ENCODE data around the gene SLC48A1. TPM values are rescaled to one million over a fixed set of nuclear protein-coding genes. Genes with fewer than 3 reads are reported as not detected.

SLC48A1 gene
- total and polyA plus RNA-seq, 7 donors: 12.7 to 28.7 (median 23.5) TPM

GRCh38 chr12:47744778-47745436 lies 28.1 kb upstream of the SLC48A1 start:
- no peak for ATAC-seq
- Histone ChIP-seq H3K27me3 (ENCODE audit: insufficient read depth in 3 of 3, low read length in 2 of 3) (no peaks in the 10 kb centered on the region), H3K4me3 (no peak overlapping the region), H3K36me3 (ENCODE audit: insufficient read depth in 1 of 2, low read depth in 1 of 2) (no peaks in the 10 kb centered on the region), H3K4me1 (no peaks in the 10 kb centered on the region), H3K9me3 (no peaks in the 10 kb centered on the region), H3K27ac (no peak overlapping the region)
- no peak for TF ChIP-seq CTCF (IDR thresholded peaks at IDR 0.05)
- 81 to 84% (median 82%) methylated on average over 8 of the region's 8 CpGs for WGBS, 3 donors
- DNase-seq: no peak
- intact Hi-C loops (cut with DNase I): no loop called here

GRCh38 chr12:47745485-47746041 lies 27.5 kb upstream of the SLC48A1 start:
- WGBS, 3 donors: 76 to 81% (median 77%) methylated on average over 16 of the region's 16 CpGs
- DNase-seq (no peak), ATAC-seq (no peak)
- no peaks in the 10 kb centered on the region for H3K27me3 ChIP-seq (ENCODE audit: insufficient read depth in 3 of 3, low read length in 2 of 3)
- H3K27ac ChIP-seq: no peak overlapping the region
- H3K4me3 ChIP-seq: no peak overlapping the region
- no peak for TF ChIP-seq CTCF (IDR thresholded peaks at IDR 0.05)
- no peaks in the 10 kb centered on the region for H3K36me3 ChIP-seq (ENCODE audit: insufficient read depth in 1 of 2, low read depth in 1 of 2)
- no peaks in the 10 kb centered on the region for H3K9me3 ChIP-seq
- no peaks in the 10 kb centered on the region for H3K4me1 ChIP-seq
- intact Hi-C loops (cut with DNase I): no loop called here

GRCh38 chr12:47746073-47746472 lies 27.0 kb upstream of the SLC48A1 start:
- TF ChIP-seq CTCF (IDR thresholded peaks at IDR 0.05): no peak
- 92 to 97% (median 96%) methylated on average over 4 to 5 of the region's 5 CpGs for WGBS, 3 donors
- intact Hi-C loops (cut with DNase I): no loop called here
- DNase-seq (no peak), ATAC-seq (no peak)
- no peak overlapping the region for H3K27ac ChIP-seq
- no peaks in the 10 kb centered on the region for H3K27me3 ChIP-seq (ENCODE audit: insufficient read depth in 3 of 3, low read length in 2 of 3)
- no peaks in the 10 kb centered on the region for H3K9me3 ChIP-seq
- H3K4me1 ChIP-seq: no peaks in the 10 kb centered on the region
- H3K36me3 ChIP-seq (ENCODE audit: insufficient read depth in 1 of 2, low read depth in 1 of 2): peaks cover 0 to 3% of the 10 kb centered on the region in 2 donors
- H3K4me3 ChIP-seq: no peak overlapping the region

- no peaks in the 10 kb centered on the region for H3K27me3 ChIP-seq (ENCODE audit: insufficient read depth in 3 of 3, low read length in 2 of 3)
- intact Hi-C loops (cut with DNase I): no loop called here
- H3K27ac ChIP-seq: no peak overlapping the region
- H3K9me3 ChIP-seq: no peaks in the 10 kb centered on the region
- DNase-seq (no peak), ATAC-seq (no peak)
- peaks cover 0 to 3% of the 10 kb centered on the region in 2 donors for H3K36me3 ChIP-seq (ENCODE audit: insufficient read depth in 1 of 2, low read depth in 1 of 2)
- no peak for TF ChIP-seq CTCF (IDR thresholded peaks at IDR 0.05)
- no peak overlapping the region for H3K4me3 ChIP-seq
- WGBS, 3 donors: 86 to 89% (median 88%) methylated on average over 7 of the region's 7 CpGs
- no peaks in the 10 kb centered on the region for H3K4me1 ChIP-seq
Observed at GRCh38 chr12:47746523-47746922, 26.5 kb upstream of the SLC48A1 start.

GRCh38 chr12:47747126-47747525 lies 25.9 kb upstream of the SLC48A1 start:
- H3K27ac ChIP-seq: no peak overlapping the region
- ATAC-seq: no peak
- peaks cover 0 to 3% of the 10 kb centered on the region in 2 donors for H3K36me3 ChIP-seq (ENCODE audit: insufficient read depth in 1 of 2, low read depth in 1 of 2)
- no peaks in the 10 kb centered on the region for H3K27me3 ChIP-seq (ENCODE audit: insufficient read depth in 3 of 3, low read length in 2 of 3)
- intact Hi-C loops (cut with DNase I): no loop called here
- TF ChIP-seq CTCF (IDR thresholded peaks at IDR 0.05): no peak
- no peak overlapping the region for H3K4me3 ChIP-seq
- WGBS, 3 donors: 86 to 93% (median 90%) methylated on average over 4 of the region's 4 CpGs
- no peaks in the 10 kb centered on the region for H3K9me3 ChIP-seq
- no peak for DNase-seq
- H3K4me1 ChIP-seq: peaks cover 1% of the 10 kb centered on the region

Data from psoas muscle (tissue), 8 donors.